SK-N-SH (cell line): ENCODE results near the gene MRPL21.

Experiments used
- CTCF ChIP-seq: fragments of 200-600 bp; sonication (generic); IDR thresholded peaks from 2 replicates; pipeline ENCODE4 v1.6.1; 2017; ENCODE audit warnings: antibody characterized with exemption, mild to moderate bottlenecking, moderate library complexity
- ELF1 ChIP-seq: IDR thresholded peaks from 2 replicates; pipeline ENCODE4 v1.4.0; 2012
- EZH2phosphoT487 ChIP-seq: fragments of 200-600 bp; sonication (generic); IDR thresholded peaks from 2 replicates; pipeline ENCODE4 v1.6.1; 2017; ENCODE audit warnings: low read depth, mixed run types, mild to moderate bottlenecking, antibody characterized with exemption, moderate library complexity, borderline replicate concordance
- MAX ChIP-seq: IDR thresholded peaks from 2 replicates; pipeline ENCODE4 v1.4.0; 2012; ENCODE audit warnings: low read depth
- RXRA ChIP-seq: IDR thresholded peaks from 2 replicates; pipeline ENCODE4 v1.4.0; 2012; ENCODE audit warnings: low read depth, mild to moderate bottlenecking, borderline replicate concordance
- TCF12 ChIP-seq: IDR thresholded peaks from 2 replicates; pipeline ENCODE4 v1.4.0; 2012
- YY1 ChIP-seq: IDR thresholded peaks from 2 replicates; pipeline ENCODE4 v1.4.0; 2012; ENCODE audit warnings: low read depth, mild to moderate bottlenecking
- TF ChIP-seq, protein P1 (sequence below): fragments of 150-350 bp; IDR thresholded peaks from 2 replicates; pipeline ENCODE4 v1.6.1; 2016; ENCODE audit warnings: mild to moderate bottlenecking, low read depth, low read length

GRCh38 chr11:68867066-68867465 lies 36.6 kb downstream of the MRPL21 start:
- TF ChIP-seq CTCF (no peak), YY1 (no peak), ELF1 (no peak), MAX (no peak), EZH2phosphoT487 (no peak), TCF12 (no peak), RXRA (no peak)
- TF ChIP-seq, protein P1, sequence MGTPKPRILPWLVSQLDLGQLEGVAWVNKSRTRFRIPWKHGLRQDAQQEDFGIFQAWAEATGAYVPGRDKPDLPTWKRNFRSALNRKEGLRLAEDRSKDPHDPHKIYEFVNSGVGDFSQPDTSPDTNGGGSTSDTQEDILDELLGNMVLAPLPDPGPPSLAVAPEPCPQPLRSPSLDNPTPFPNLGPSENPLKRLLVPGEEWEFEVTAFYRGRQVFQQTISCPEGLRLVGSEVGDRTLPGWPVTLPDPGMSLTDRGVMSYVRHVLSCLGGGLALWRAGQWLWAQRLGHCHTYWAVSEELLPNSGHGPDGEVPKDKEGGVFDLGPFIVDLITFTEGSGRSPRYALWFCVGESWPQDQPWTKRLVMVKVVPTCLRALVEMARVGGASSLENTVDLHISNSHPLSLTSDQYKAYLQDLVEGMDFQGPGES, result no peak
